RWPE2 (cell line): ENCODE data around the gene ZNF284.
"Not testable (repeated sequence)": the region's sequence is repeated elsewhere in the genome, so short reads cannot be mapped to it uniquely, and the experiment has no call there.

ENCODE experiments used
- ATAC-seq: fragments of 200-7000 bp; cut with Tn5 transposase; 3 replicates; pipeline ENCODE4 v1.9.1; 2021; ENCODE audit warnings: low read depth
- DNase-seq: peaks from one replicate; pipeline ENCODE4 v3.0.0-alpha.2; 2020; ENCODE audit warnings: low spot score
- H3K27ac ChIP-seq: fragments of 450-650 bp; 2 replicates; pipeline ENCODE4 v1.5.1; 2017; ENCODE audit warnings: mild to moderate bottlenecking; ENCODE audit not compliant: poor library complexity, severe bottlenecking
- H3K27me3 ChIP-seq: fragments of 250-450 bp; sonication (Bioruptor Pico); 2 replicates; pipeline ENCODE4 v1.5.1; 2021; ENCODE audit warnings: mild to moderate bottlenecking, moderate library complexity; ENCODE audit not compliant: insufficient read depth, poor library complexity, severe bottlenecking
- H3K36me3 ChIP-seq: fragments of 250-450 bp; sonication (Bioruptor Pico); 2 replicates; pipeline ENCODE4 v1.5.1; 2020; ENCODE audit warnings: low read depth, mild to moderate bottlenecking, moderate library complexity
- H3K4me1 ChIP-seq: fragments of 250-450 bp; sonication (Bioruptor Pico); 2 replicates; pipeline ENCODE4 v1.5.1; 2021; ENCODE audit warnings: mild to moderate bottlenecking, moderate library complexity; ENCODE audit not compliant: insufficient read depth, poor library complexity, severe bottlenecking
- H3K4me3 ChIP-seq: fragments of 250-450 bp; sonication (Bioruptor Pico); 2 replicates; pipeline ENCODE4 v1.5.1; 2021; ENCODE audit warnings: mild to moderate bottlenecking, moderate library complexity; ENCODE audit not compliant: severe bottlenecking
- H3K9me3 ChIP-seq: fragments of 250-450 bp; sonication (Bioruptor Pico); 2 replicates; pipeline ENCODE4 v1.5.1; 2021; ENCODE audit warnings: mild to moderate bottlenecking, moderate library complexity; ENCODE audit not compliant: severe bottlenecking
- CTCF ChIP-seq: fragments of 450-650 bp; IDR thresholded peaks from one replicate; pipeline ENCODE4 v1.5.1; 2017; ENCODE audit warnings: mild to moderate bottlenecking, moderate library complexity; ENCODE audit not compliant: poor library complexity, severe bottlenecking

ZNF284 gene

GRCh38 chr19:44113784-44114390, 41.9 kb downstream of the ZNF284 start:
- no peaks in the 10 kb centered on the region for H3K27me3 ChIP-seq
- H3K4me1 ChIP-seq, result no peaks in the 10 kb centered on the region
- no peak for DNase-seq
- H3K27ac ChIP-seq, result no peak overlapping the region
- no peak; the same call in 2 of the 3 replicates for ATAC-seq
- H3K4me3 ChIP-seq, result peak overlapping the region; percentile 74
- TF ChIP-seq CTCF, result no peak
- H3K36me3 ChIP-seq, result peaks cover 15% of the 10 kb centered on the region
- H3K9me3 ChIP-seq, result no peaks in the 10 kb centered on the region

- H3K4me3 ChIP-seq, H3K4me1 ChIP-seq, DNase-seq, ATAC-seq, H3K9me3 ChIP-seq, H3K27ac ChIP-seq, H3K27me3 ChIP-seq: not testable (repeated sequence)
- peaks cover 28% of the 10 kb centered on the region for H3K36me3 ChIP-seq
Measured at GRCh38 chr19:44121162-44121561, 49.2 kb downstream of the ZNF284 start.

- H3K9me3 ChIP-seq, result no peaks in the 10 kb centered on the region
- DNase-seq (no peak), ATAC-seq (no peak)
- H3K4me1 ChIP-seq, result no peaks in the 10 kb centered on the region
- no peak overlapping the region for H3K4me3 ChIP-seq
- TF ChIP-seq CTCF, result no peak
- no peak overlapping the region for H3K27ac ChIP-seq
- H3K36me3 ChIP-seq, result peaks cover 20% of the 10 kb centered on the region
- no peaks in the 10 kb centered on the region for H3K27me3 ChIP-seq
Measured at GRCh38 chr19:44131955-44132354, 60.0 kb downstream of the ZNF284 start.
